ENCODE results near the gene THOC5.
A peak's percentile ranks its signal among the peaks of the same experiment; 100 is the strongest.
"Not testable (repeated sequence)": the region's sequence is repeated elsewhere in the genome, so short reads cannot be mapped to it uniquely, and the experiment has no call there.

THOC5 gene

DNA sequence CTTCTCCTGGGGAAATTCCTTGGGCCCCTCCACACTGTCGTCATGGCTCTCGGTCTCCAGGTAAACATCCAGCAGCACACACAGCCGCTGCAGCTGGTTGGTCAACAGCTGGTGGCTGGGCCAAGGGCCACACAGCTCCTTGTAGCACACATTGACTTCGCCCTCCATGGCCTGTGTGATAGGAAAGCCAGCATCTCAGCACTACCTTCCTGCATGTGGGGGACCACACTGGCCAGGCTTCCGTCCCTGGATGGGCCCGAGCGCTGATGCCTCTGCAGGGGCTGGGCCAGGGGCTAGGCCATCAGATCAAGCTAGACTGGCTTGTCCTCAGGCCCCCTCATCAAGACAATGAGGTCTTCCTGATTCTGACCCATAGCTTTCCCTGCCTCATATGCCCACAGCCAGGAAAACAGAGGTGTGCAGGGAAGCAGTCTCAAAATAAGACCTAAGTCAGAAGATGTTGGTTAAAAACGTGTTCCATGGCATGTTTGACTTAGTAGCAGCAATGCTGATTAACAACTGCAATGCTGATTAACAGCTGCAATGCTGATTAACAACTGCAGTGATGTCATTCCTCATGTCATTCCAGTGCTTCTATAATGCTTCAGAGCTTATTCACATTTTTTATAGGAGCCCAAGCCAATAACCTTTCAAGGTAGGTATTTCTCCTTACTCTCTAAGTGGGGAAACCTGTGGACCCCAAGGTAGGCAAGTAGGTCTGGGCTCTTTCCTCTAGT, 42.3 kb downstream of the THOC5 start:
- no peak for DNase-seq

DNA sequence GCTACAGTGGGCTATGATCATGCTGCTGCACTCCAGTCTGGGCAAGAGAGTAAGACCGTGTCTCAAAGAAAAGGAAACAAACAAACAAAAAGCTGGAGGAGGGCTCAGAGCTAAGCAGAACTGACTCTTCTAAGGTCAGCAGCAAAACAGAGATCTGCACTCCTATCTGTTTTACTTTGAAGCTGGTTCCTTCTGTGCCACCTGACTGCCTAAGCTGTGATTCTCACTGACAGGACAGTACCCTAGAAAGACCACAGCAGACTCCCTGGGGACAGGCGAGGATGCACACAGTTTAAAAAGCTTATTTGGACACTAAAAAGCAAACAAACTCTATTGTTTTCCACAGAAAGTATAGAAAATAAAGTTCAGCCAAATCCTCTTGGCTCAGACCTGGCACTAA, 43.0 kb downstream of the THOC5 start:
- DNase-seq: no peak

DNA sequence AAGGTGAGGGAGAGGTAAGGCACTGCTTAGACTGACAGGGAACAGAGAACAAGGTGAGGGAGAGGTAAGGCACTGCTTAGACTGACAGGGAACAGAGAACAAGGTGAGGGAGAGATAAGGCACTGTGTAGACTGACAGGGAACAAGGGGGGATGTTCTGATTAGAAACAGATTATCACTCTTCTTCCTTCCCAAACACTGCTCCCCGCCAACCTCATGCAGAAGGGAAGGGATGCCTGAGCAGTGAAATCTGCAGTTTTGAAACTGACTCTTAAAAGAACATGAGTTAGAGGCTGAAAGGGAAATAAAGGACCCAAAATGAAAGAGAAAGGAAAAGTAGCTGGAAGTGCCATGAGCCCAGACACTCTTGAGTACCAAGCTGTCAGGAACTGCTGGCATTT, 43.7 kb downstream of the THOC5 start:
- DNase-seq: no peak

DNA sequence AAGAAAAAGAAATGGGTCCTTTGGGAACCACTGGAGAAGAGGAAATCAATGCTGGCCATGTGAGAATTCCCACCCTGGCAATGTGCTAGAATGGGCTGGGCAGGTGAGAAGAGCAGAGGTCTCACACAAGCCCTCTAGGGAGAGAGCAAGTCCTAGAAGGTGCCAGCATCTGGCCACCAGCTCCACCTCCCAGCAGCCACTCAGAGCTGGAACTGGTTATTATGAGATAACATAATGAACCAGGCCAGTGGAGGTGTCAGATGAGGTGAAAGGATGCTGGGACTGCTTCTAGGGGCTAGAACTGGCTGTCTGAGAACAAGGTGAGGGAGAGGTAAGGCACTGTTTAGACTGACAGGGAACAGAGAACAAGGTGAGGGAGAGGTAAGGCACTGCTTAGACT, 44.3 kb downstream of the THOC5 start:
- no peak for DNase-seq

DNA sequence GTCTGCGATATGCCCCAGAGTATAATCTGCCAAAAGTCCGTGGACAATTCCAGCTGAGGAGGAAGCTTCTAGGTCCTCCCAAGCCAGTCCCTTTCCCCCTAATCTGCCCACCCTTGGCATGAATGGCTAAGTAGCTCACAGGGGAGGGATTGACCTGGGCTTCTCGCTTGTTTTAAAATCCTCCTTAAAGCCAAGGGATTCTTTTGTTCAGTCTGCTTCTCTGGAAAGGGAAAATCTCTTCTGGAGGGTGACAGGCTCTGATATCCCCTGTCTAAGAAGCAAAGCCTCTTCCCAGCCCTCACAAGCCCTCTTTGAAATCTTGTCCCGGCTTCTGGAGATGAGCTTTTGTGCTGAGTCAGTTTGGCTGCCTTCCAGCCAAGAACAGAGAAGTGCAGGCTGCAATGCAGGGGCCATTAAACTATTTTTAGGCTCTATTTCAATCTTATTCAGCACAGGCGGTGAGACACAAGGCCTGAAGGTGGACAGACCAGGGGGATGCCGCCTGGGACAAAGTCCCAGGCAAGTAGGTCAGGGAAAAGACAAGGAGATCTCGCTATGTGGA, 49.7 kb downstream of the THOC5 start:
- peak in 23 of 56 donors; percentile 4 to 70 (median 20) for DNase-seq

DNA sequence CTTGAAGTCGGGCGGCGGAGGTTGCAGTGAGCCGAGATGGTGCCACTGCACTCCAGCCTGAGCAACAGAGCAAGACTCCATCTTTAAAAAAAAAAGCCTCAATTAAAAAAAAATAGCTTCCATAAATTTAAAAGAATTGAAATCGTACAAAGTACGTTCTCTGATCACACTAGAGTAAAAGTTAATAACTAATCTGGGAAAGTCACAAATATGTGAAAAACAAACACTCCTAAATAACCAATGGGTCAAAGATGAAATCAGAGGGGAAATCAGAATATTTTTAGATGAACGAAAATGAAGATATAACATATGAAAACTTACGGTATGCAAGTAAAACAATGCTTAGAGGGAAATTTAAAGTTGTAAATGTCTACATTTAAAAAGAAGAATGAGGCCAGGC, 53.7 kb downstream of the THOC5 start:
- no peak for DNase-seq

DNA sequence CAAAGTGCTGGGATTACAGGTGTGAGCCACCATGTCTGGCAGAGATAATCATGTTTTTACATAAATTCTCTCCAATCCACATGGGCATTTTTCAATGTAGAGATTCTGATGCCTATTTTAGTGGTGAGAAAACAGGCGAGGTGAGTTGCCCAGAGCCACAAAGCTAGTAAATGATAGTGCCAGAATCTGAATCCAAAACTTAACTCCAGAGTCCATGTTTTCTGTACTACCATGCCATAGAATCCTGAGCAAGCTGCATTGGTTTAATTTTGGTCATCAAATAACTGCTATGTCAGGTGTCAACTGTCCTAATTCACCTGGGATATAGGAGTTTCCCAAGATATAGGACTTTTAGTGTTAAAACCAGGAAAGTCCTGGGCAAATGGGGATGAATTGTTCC, 59.9 kb downstream of the THOC5 start:
- no peak for DNase-seq

DNA sequence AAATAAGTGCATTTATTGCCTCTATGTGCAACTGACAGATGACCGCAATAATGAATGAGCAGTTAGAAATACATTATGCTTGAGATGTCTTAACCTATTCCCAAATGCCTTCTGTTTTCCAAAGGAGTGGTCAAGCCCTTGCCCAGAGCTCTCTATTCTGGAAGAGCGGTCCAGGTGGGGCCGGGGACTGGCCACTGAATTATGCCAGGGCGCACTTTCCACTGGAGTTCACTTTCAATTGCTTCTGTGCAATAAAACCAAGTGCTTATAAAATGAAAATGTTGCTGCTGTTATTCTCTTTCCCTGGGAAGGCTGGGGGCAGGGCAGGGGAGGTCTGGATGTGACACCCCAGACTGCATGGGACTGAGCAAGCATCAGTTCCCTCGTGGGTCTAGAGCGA, 62.5 kb downstream of the THOC5 start:
- DNase-seq: no peak

DNA sequence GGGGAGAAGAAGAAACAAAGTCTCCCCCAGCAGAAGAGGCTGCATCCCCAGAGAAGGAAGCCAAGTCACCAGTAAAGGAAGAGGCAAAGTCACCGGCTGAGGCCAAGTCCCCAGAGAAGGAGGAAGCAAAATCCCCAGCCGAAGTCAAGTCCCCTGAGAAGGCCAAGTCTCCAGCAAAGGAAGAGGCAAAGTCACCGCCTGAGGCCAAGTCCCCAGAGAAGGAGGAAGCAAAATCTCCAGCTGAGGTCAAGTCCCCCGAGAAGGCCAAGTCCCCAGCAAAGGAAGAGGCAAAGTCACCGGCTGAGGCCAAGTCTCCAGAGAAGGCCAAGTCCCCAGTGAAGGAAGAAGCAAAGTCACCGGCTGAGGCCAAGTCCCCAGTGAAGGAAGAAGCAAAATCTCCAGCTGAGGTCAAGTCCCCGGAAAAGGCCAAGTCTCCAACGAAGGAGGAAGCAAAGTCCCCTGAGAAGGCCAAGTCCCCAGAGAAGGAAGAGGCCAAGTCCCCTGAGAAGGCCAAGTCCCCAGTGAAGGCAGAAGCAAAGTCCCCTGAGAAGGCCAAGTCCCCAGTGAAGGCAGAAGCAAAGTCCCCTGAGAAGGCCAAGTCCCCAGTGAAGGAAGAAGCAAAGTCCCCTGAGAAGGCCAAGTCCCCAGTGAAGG, 64.3 kb downstream of the THOC5 start:
- DNase-seq: not testable (repeated sequence)

DNA sequence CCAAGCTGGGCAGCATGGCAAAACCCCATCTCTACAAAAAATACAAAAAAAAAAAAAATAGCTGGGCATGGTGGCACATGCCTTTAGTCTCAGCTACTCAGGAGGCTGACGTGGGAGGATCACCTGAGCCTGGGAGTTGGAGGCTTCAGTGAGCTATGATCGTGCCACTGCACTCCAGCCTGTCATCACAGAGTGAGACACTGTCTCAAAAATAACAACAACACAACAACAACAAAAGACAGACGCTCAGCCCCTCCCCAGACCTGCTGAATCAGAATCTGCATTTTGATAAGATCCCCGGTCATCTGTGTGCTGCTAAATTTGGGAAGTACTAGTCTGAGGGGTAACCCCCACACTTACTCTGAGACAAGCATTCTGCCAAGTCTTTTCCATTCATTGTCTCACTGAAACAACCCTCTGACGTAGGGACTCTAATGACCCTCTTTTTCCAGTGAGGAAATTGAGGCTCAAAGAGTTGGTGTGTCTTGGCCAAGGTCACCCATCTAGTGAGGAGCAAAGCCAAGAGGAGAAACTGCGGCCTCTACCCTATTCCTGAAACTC, 66.1 kb downstream of the THOC5 start:
- DNase-seq: no peak

DNA sequence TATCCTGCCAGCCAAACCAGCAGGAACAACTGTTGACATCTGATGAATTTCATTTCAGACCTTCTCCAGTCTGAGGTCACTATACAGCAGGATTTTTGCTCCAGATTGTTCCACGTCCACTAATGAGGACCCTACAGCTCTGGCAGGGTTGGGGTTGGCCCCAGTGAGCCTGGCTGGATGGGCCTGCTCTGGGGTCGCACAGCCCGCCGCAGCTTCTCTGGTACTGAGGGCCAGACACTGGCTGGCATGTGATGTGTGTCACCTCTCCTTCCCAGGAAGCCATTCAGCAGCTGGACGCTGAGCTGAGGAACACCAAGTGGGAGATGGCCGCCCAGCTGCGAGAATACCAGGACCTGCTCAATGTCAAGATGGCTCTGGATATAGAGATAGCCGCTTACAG, 68.1 kb downstream of the THOC5 start:
- DNase-seq: no peak

DNA sequence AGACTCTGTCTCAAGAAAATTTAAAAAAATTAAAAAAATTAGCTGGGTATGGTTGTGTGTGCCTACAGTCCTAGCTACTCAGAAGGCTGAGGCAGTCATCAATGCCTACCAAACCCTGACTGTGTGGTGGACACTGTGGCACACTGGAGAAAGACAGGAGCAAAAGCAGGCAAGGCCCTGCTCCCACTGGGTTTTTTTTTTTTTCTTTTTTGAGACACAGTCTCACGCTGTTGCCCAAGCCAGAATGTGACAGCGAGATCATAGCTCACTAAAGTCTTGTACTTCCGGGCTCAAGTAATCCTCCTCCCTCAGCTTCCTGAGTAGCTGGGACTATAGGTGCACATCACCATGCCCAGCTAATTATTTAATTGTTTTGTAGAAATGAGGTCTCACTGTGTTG, 68.9 kb downstream of the THOC5 start:
- DNase-seq: no peak

DNA sequence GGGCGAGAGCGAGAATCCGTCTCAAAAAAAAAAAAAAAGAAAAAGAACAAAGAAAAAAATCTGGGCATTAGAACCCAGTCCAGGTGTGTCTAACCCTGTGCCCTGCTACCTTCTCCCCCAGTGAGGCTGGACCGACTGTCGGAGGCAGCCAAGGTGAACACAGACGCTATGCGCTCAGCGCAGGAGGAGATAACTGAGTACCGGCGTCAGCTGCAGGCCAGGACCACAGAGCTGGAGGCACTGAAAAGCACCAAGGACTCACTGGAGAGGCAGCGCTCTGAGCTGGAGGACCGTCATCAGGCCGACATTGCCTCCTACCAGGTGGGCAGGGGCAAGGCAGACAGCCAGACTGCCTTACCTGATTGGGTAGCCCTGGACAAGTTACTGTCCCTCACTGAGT, 70.3 kb downstream of the THOC5 start:
- no peak for DNase-seq

DNA sequence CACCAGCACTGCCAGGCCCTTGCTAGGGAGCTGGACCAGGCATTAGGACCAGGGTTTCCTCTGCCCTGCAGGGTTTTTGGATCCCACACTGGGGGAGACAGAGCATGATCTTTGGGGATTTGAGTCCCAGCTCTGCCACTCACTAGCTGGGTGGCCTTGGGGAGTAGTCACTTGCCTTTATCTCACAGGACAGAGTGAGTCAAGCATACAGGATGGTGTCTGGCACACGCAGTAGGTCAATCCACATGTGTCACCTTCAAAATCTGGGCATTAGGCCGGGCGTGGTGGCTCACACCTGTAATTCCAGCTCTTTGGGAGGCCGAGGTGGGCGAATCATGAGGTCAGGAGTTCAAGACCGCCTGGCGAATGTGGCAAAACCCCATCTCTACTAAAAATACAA, 70.8 kb downstream of the THOC5 start:
- DNase-seq: no peak

DNA sequence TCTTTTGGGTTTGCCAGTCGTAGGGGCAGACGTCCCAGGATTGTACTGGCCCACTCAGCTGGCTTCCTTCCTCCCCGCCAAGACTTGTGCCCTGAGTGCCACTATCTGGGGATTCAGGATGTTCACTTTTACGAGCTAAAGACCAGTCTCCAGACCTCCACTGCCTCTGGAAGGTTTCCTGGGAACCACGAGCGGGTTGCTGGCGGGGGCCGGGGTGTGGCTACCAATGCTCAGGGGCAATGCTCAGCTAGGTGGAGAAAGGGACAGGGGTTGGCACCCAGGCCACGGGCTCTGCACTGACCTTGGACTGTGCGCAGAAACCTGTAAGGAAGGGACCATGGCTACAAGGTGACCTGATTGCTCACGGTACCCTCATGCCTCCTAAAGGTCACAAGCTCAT, 71.3 kb downstream of the THOC5 start:
- no peak for DNase-seq

DNA sequence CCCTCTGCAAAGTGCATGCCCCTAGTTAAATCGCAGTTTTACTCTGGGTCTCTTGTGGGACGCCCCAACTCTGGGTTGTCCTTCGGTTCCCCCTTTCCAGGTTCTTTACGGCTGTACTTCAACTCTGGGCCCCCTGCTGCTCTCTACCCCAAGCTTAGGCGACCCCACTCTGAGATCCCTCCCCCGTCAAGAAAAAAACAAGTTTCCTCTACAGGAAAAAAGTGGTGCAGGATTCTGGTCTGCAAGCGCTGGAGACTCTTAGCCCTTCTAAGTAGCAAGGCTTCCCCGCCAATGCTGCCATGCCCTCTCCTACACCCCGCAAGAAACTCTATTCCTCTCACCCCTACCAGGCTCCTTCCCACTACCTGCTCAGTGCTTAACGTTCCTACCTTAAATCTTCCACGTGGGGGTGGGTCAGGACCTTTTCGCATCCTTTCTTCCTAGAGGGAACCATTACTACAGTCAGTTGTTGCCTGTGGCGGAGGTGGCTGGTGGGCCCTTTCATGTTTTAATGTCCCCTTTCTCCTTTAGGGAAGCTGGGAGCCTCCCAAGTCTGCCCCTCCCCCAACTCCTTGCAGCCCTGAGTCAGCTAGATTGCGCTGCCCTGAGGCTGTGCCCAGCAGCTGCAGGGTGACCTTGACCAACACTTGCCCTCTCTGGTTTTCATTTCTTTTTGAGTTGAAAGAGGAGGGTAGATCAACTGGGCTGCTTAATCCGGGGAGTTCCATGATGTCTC, 72.1 kb downstream of the THOC5 start:
- peak in 1 of 56 donors; percentile 3 for DNase-seq

DNA sequence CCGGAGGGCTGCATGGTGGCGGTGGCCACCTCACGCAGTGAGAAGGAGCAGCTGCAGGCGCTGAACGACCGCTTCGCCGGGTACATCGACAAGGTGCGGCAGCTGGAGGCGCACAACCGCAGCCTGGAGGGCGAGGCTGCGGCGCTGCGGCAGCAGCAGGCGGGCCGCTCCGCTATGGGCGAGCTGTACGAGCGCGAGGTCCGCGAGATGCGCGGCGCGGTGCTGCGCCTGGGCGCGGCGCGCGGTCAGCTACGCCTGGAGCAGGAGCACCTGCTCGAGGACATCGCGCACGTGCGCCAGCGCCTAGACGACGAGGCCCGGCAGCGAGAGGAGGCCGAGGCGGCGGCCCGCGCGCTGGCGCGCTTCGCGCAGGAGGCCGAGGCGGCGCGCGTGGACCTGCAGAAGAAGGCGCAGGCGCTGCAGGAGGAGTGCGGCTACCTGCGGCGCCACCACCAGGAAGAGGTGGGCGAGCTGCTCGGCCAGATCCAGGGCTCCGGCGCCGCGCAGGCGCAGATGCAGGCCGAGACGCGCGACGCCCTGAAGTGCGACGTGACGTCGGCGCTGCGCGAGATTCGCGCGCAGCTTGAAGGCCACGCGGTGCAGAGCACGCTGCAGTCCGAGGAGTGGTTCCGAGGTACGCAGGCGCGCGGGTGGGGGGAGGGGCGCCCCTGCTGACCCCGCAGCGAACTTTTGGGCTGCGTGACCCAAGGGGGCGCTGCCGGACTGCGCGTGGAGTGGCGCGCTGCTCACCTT, 72.9 kb downstream of the THOC5 start:
- DNase-seq: peak in 35 of 56 donors; percentile 8 to 75 (median 48)

DNA sequence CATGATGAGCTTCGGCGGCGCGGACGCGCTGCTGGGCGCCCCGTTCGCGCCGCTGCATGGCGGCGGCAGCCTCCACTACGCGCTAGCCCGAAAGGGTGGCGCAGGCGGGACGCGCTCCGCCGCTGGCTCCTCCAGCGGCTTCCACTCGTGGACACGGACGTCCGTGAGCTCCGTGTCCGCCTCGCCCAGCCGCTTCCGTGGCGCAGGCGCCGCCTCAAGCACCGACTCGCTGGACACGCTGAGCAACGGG, 73.4 kb downstream of the THOC5 start:
- no peak for DNase-seq

DNA sequence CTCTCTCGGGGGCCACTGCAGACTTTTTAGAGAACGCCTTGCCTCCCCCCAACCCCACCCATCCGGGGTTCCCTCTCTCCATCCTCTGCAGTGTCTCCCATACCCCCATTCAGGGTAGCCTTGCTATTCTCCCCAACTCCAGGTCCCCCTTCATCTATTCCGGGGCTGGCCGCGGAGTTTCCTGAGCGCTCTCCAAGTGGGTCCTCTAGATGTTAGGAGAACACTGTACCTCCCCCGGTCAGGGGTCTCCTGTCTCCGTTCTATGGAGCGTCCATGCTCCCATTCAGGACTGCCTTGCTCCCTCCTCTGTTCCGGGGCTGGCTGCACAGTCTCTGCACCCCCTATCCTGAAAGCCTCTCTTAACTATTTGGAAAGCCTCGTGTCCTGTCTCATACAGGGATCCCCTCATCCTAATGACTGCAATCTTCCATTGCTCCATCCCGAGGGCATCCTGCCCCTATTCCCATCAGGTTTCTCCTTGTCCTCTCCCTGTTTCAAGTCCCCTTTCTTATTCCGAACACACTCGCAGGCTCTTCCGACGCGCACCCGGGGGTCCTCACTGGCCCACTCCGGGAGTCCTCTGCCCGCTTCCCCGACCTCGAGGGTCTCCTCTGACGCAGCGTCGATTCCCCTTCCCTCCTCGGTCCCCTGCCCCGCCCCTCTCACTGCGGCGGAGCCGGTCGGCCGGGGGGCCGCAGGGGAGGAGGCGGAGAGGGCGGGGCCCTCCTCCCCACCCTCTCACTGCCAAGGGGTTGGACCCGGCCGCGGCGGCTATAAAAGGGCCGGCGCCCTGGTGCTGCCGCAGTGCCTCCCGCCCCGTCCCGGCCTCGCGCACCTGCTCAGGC, 73.9 kb downstream of the THOC5 start, which contains the start of gene NEFH:
Gene NEFH (plus strand): TSS at position 802 of the 845 bp plus-strand sequence. CDS start 45 bp downstream, outside the sequence.
- peak in 5 of 56 donors; percentile 7 to 45 (median 21) for DNase-seq

Measured in nucleus accumbens (tissue), 56 donors.